Anterior cingulate cortex (tissue), 58 donors: Measurements from ENCODE around the gene IGFBP5.

ENCODE experiments used
- DNase-seq, 58 donors: peaks; one replicate each; lab custom pipeline; 2025; lab: John Stamatoyannopoulos, UW

Gene IGFBP5

GRCh38 chr2:216626168-216626874 lies 69.0 kb downstream of the IGFBP5 start:
- DNase-seq = no peak

GRCh38 chr2:216624251-216624650 lies 71.1 kb downstream of the IGFBP5 start:
- no peak for DNase-seq

- DNase-seq = no peak
These were observed 72.8 kb downstream of the IGFBP5 start for GRCh38 chr2:216622526-216622925.
